NCI-H187 (cell line): ENCODE data around the gene USP25.
"Not testable (repeated sequence)": the region's sequence is repeated elsewhere in the genome, so short reads cannot be mapped to it uniquely, and the experiment has no call there.

ENCODE experiments used
- DNase-seq, 2 experiments: peaks; one replicate each; lab custom pipeline; 2025; lab: John Stamatoyannopoulos, UW

The USP25 gene

GRCh38 chr21:15731243-15731613 lies 1.4 kb downstream of the USP25 start:
- DNase-seq, result no peak

DNA sequence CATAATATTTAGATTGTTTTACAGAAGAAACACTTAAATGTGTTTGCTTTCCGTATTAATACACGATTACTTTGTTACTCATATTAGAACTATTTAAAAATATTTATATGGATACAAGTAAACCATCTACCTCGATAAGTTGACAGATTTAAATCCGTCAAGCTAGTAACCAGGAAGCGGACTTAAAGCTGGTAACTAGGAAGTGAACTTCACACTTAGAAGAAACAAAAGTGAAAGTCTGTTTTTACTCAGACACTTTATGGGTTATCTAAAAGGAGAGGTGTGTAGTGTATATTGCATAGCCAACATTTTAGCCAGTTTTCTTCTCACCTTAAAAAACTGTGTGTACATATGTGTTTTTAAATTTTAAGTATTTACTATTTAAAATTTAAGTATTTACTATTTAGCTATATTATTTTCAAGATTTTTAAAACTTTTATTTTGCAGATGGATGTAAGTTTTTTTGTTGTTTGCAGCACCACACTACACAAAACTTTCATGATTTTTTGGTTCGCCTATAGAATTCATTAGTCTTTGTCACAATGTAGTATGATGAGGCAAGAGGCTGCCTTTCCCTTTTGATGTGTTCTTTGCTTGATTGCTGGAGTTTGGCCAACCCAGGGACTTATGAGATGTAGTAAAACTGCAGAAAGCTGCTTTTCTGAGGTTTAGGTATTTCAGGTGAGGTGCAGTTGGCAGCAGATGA lies 2.7 kb downstream of the USP25 start:
- DNase-seq, result no peak

DNA sequence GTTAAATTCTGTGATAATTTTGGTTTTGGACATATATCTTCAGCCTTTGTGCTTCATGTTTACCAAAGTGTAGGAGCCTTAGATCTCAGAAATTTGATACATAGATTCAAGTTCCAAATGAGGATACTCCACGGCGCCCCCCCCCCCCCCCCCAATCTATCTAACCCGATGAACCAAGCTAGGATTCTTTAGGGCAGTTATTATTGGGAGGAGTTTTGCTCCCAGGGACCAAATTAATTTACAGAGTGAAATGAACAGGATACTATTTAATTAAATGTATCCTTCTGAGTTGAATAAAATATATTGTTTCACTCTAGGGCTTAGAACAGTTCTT lies 3.2 kb downstream of the USP25 start:
- DNase-seq, result no peak

- no peak for DNase-seq
Observed at GRCh38 chr21:15735409-15735808, 5.6 kb downstream of the USP25 start.

DNA sequence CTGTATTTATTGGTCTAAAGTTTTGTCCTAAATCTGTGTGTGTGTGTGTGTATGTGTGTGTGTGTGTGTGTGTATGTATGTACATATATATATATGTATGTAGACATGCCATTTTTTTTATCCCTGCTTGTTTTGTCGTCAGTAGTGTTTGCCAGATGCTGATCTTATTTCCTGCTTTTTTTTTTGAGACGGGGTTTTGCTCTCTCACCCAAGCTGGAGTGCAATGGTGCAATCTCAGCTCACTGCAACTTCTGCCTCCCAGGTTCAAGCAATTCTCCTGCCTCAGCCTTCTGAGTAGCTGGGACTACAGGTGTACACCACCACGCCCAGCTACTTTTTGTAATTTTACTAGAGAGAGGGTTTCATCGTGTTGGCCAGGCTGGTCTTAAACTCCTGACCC lies 6.1 kb downstream of the USP25 start:
- DNase-seq, result not testable (repeated sequence)

GRCh38 chr21:15738779-15739178 lies 9.0 kb downstream of the USP25 start:
- DNase-seq, result not testable (repeated sequence)

DNA sequence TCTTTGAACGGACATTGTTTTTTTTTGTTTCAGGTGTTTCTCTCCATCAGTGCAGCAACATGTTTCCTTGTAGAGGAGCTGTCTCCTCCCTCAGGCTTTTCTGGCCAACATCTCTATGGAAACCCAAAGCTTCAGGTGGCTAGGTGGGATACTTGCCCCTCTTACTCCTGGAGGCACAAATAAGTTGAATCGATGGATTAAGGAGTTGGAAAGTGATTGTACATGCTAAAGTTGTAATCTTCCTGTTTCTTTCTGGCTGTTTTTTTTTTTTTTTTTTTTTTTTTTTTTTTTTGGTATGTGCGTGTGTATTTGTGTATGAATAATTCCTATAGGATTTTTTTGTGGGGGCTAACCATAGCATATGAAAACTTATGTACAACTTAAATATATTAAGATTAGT lies 10.6 kb downstream of the USP25 start:
- DNase-seq, result no peak

DNA sequence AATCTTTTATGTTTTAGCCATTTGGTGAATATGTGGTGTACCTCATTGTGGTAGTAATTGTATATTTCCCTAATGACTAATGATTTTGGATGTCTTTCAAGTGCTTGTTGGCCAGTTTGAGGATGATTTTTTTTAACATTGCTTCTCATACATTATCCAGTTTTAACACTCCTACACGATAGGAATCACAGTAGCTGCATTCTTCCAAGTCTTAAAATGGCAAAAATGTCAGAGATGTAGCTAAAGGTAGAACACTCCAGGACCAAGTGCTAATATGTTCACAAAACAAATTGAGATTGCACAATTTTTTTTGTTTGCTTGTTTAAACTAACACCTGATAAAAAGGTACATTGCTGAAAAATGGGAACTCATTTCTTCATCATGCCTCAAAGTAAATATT lies 11.7 kb downstream of the USP25 start:
- no peak for DNase-seq

DNA sequence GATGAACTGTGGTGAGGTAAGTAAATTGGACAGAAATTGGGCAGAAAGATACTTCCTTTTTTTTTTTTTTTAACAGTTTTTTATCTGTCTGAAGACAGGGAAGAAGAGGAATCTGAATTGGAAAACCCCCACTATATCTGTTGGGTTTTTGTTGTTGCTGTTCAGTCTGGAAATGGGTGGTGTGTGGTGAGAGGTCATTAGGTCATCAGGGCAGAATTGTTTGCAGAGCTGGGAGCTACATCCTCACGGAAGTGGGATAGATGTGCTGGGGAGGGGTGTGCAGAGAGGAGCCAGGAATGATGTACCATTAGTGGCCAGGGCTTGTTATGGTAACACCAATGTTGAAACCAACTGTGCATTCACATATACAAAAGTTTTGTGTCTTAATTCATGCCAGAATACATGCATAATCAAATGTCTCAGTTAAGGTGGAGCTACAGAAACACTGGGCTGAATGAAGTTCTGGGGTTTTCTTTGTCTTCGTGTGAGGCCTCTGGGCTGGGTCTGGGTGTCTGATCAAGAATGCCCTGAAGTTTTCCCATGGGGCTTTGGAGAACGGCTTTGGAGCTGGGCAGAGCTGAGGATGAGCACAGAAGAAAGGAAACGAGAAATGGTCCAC lies 12.4 kb downstream of the USP25 start:
- no peak for DNase-seq

DNA sequence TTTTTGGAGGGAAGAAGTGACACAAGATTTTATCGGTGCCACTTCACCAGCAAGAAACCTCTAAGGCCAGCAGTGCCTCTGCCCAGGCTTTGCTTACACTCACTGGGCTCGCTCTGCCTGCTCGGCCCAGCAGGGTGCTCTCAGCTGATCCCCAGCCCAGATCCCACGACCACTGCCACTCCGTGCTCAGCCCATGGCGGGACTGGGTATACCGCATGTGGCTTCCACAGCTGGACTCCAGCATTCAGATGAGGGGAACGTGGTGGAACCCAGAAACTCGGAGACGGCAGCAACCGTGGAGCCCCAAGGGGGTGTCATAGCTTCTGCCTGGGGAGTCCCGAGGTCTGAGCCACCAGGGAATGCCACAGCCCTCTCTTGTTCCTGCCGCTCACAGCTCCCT lies 12.9 kb downstream of the USP25 start:
- DNase-seq, result no peak

GRCh38 chr21:15743593-15743992 lies 13.8 kb downstream of the USP25 start:
- no peak for DNase-seq

GRCh38 chr21:15744926-15745325 lies 15.1 kb downstream of the USP25 start:
- DNase-seq, result no peak

GRCh38 chr21:15748586-15748985 lies 18.8 kb downstream of the USP25 start:
- no peak for DNase-seq

GRCh38 chr21:15749082-15749860 lies 19.5 kb downstream of the USP25 start:
- DNase-seq, result no peak

GRCh38 chr21:15749861-15750159 lies 20.0 kb downstream of the USP25 start:
- no peak for DNase-seq

GRCh38 chr21:15751037-15751436 lies 21.3 kb downstream of the USP25 start:
- DNase-seq, result no peak

DNA sequence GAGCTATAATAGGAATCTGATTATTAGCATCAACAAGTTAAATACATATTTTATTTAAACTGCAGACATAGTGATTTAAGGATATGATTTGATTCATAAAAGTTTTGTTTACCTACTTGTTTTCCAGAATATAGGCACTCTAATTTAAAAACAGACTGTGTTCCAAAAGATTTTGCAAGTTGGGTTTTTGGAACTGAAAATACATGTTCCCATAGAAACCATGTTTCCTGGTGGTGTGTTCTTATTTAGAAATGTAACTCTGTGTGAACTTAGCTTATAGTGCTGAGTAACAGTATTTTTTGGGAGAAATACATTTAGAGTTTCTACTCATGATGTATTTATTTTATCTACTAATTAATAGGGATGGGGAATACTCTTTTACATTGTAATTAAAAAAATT lies 21.8 kb downstream of the USP25 start:
- no peak for DNase-seq

- no peak for DNase-seq
Observed at GRCh38 chr21:15752763-15753407, 23.1 kb downstream of the USP25 start.

DNA sequence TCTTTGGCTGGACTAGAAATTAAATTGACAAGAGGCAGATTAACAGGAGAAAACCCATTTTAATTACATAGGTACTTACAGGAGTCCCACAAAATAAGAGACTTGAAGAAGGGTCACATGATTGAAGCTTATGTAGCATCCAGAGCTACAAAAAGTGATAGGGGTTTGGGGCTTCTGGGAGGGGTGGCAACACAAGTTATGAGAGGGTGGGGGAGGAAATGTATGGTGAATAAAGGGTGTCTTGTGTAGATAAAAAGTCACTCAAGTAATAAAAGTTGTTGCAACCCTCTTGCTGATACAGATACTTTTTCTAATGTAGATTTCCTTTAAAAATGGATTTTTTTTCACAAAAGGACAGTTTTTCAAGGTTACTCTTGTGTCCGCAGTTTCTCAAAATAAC lies 24.0 kb downstream of the USP25 start:
- DNase-seq, result no peak

- no peak for DNase-seq
Observed at GRCh38 chr21:15754640-15755039, 24.9 kb downstream of the USP25 start.

GRCh38 chr21:15755125-15755524 lies 25.3 kb downstream of the USP25 start:
- no peak for DNase-seq

GRCh38 chr21:15759469-15759868 lies 29.7 kb downstream of the USP25 start:
- DNase-seq, result no peak

DNA sequence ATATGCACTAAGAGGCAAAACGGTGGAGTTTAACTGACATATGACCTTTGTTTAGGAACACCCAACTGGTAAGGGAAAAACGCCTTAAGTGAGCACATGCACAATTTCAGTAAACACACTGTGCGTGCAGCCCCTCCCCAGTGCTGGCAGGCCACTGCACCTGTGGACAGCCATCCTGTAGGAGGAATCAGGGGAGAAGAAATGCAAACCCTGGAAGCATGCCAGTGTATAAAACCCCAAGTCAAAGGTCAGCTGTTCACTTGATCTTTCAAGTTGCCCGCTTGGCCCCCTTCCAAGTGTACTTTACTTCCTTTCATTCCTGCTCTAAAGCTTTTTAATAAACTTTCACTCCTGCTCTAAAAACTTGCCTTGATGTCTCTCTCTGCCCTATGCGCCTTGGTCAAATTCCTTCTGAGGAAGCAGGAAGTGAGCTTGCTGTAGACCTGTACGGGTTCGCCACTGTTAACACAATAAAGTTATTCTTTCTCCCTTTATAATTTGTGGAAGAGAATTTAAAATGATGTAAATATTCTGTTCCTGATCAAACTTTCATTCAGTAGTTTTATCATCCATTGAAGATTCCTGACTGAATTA lies 31.8 kb downstream of the USP25 start:
- DNase-seq, result no peak
